ENCODE results near the gene FBXW8.

- no peak for TF ChIP-seq BACH2 (CRISPR knock-in tag; IDR thresholded peaks at IDR 0.05; ENCODE audit: borderline replicate concordance)
- TF ChIP-seq PPARA (CRISPR knock-in tag; IDR thresholded peaks at IDR 0.05; ENCODE audit: borderline replicate concordance) = no peak
These were observed 16.6 kb downstream of the FBXW8 start for GRCh38 chr12:116927244-116927940.
